NB4 (cell line): Measurements from ENCODE around the gene CREBBP.

ENCODE experiments used
- CTCF ChIP-seq: IDR thresholded peaks from one replicate; pipeline ENCODE4 v1.5.1; 2012; ENCODE audit warnings: low read depth, low read length
- MAX ChIP-seq: IDR thresholded peaks from 2 replicates; pipeline ENCODE4 v1.6.1; 2011; ENCODE audit warnings: low read depth, low read length
- MYC ChIP-seq: IDR thresholded peaks from 2 replicates; pipeline ENCODE4 v1.6.1; 2011; ENCODE audit warnings: low read depth, low read length
- POLR2A ChIP-seq: IDR thresholded peaks from 2 replicates; pipeline ENCODE4 v1.6.1; 2011; ENCODE audit warnings: mild to moderate bottlenecking; ENCODE audit not compliant: insufficient read length; ENCODE audit errors: extremely low read depth

GRCh38 chr16:3800019-3800418 lies 80.5 kb downstream of the CREBBP start:
- TF ChIP-seq POLR2A (no peak), CTCF (no peak), MAX (no peak), MYC (no peak)
